Skin of body (tissue), 2 donors: ENCODE data around the gene PDCD11. TPM values are rescaled to one million over a fixed set of nuclear protein-coding genes. Genes with fewer than 3 reads are reported as not detected.

ENCODE experiments used
- DNase-seq: peaks from one replicate; lab custom pipeline; 2025; lab: John Stamatoyannopoulos, UW
- total RNA-seq: library from RNA; depleted of rRNA; stranded (reverse); fragments of >200 nt; gene quantifications from one replicate; pipeline ENCODE4 v1.2.3, GENCODE V29; 2014

PDCD11 gene
- total RNA-seq, 1 donor from 2014 or later = 25.1 TPM

- no peak for DNase-seq
These were observed 53.8 kb downstream of the PDCD11 start for GRCh38 chr10:103450201-103450695.

GRCh38 chr10:103451091-103451813 lies 54.8 kb downstream of the PDCD11 start:
- peak; percentile 73 for DNase-seq

- peak; percentile 63 for DNase-seq
These were observed 55.5 kb downstream of the PDCD11 start, which contains the start of gene CALHM2 for GRCh38 chr10:103451831-103452505. Gene CALHM2, minus strand, starts transcription at chr10:103452370. Its CDS starts 2,429 bp downstream, at chr10:103449941.

GRCh38 chr10:103452506-103453230 lies 56.2 kb downstream of the PDCD11 start:
- no peak for DNase-seq

- DNase-seq = no peak
These were observed 57.6 kb downstream of the PDCD11 start for GRCh38 chr10:103454026-103454425.

GRCh38 chr10:103455235-103455634 lies 58.8 kb downstream of the PDCD11 start:
- DNase-seq = no peak

GRCh38 chr10:103456074-103456660 lies 59.7 kb downstream of the PDCD11 start:
- DNase-seq = no peak

- no peak for DNase-seq
These were observed 60.8 kb downstream of the PDCD11 start for GRCh38 chr10:103457176-103457712.

GRCh38 chr10:103457896-103458583 lies 61.6 kb downstream of the PDCD11 start:
- DNase-seq = no peak

- no peak for DNase-seq
These were observed 62.3 kb downstream of the PDCD11 start, which contains the start of gene CALHM1 for GRCh38 chr10:103458720-103459119. Gene CALHM1, minus strand, starts transcription at chr10:103458900. Its CDS starts 149 bp downstream, at chr10:103458751.

- no peak for DNase-seq
These were observed 63.2 kb downstream of the PDCD11 start for GRCh38 chr10:103459615-103460014.

- no peak for DNase-seq
These were observed 67.1 kb downstream of the PDCD11 start for GRCh38 chr10:103463499-103463898.

- DNase-seq = no peak
These were observed 69.2 kb downstream of the PDCD11 start for GRCh38 chr10:103465411-103466179.

GRCh38 chr10:103466734-103467133 lies 70.3 kb downstream of the PDCD11 start:
- no peak for DNase-seq

GRCh38 chr10:103467406-103467805 lies 71.0 kb downstream of the PDCD11 start:
- DNase-seq = no peak

GRCh38 chr10:103469201-103469600 lies 72.8 kb downstream of the PDCD11 start:
- DNase-seq = no peak

GRCh38 chr10:103470761-103471653 lies 74.6 kb downstream of the PDCD11 start:
- no peak for DNase-seq

GRCh38 chr10:103472005-103472404 lies 75.6 kb downstream of the PDCD11 start:
- no peak for DNase-seq

GRCh38 chr10:103473261-103473671 lies 76.8 kb downstream of the PDCD11 start:
- no peak for DNase-seq
